T-helper 1 cell treated with Interleukin-12 subunit alpha and Interleukin-12 subunit beta and Interleukin-4 antibody, amounts not matched to agents 30 ng/mL and 1 ng/mL, for 36 hours (primary cell): ENCODE measurements around the gene SNX11. TPM values are rescaled to one million over a fixed set of nuclear protein-coding genes. Genes with fewer than 3 reads are reported as not detected.

Experiments
- intact Hi-C: fragments of 100-400 bp; cut with micrococcal nuclease; formaldehyde crosslinking; loops from one replicate; pipeline ENCODE4 v1.15.1; 2024
- total RNA-seq: library from RNA; stranded (reverse); gene quantifications from 2 replicates; pipeline ENCODE4 v1.2.3, GENCODE V29; 2022

Gene SNX11
- total RNA-seq, 1 donor from 2014 or later: 33.9 TPM

- intact Hi-C loops: no loop called here
These were observed 12.0 kb upstream of the SNX11 start for GRCh38 chr17:48095611-48096010.

- intact Hi-C loops: loop anchor here (2.0 to 10.0 kb wide), 9 partner anchors 19 to 1095 kb away; partner anchors contain the start of genes ATP5MC1, CALCOCO2, CDK5RAP3 and HOXB7
These were observed 7.4 kb upstream of the SNX11 start for GRCh38 chr17:48100160-48100559.

- intact Hi-C loops: loop anchor here (1.0 to 10.0 kb wide), 12 partner anchors 10 to 1094 kb away; partner anchors contain the start of genes ATP5MC1, CALCOCO2, CDK5RAP3 and HOXB7
These were observed 7.0 kb upstream of the SNX11 start for GRCh38 chr17:48100591-48101011.

- intact Hi-C loops: loop anchor here (1.0 to 10.0 kb wide), 12 partner anchors 9 to 1094 kb away; partner anchors contain the start of genes ATP5MC1, CALCOCO2, CDK5RAP3 and HOXB7
These were observed 6.4 kb upstream of the SNX11 start, which contains the start of gene CBX1 for GRCh38 chr17:48101012-48101720. Gene CBX1, minus strand, starts transcription at chr17:48101478. Its CDS starts 24,474 bp downstream, at chr17:48077004.

GRCh38 chr17:48102043-48102750, 5.4 kb upstream of the SNX11 start:
- intact Hi-C loops: loop anchor here (10.0 kb wide), 6 partner anchors 447 to 1093 kb away; partner anchors contain the start of genes ATP5MC1, CALCOCO2, HOXB7 and HOXB8

- intact Hi-C loops: loop anchor here (10.0 kb wide), 6 partner anchors 448 to 1092 kb away; partner anchors contain the start of genes ATP5MC1, CALCOCO2, HOXB7 and HOXB8
These were observed 4.5 kb upstream of the SNX11 start for GRCh38 chr17:48102798-48103715.

GRCh38 chr17:48104440-48104839, 3.1 kb upstream of the SNX11 start:
- intact Hi-C loops: loop anchor here (10.0 kb wide), 6 partner anchors 450 to 1090 kb away; partner anchors contain the start of genes ATP5MC1, CALCOCO2, HOXB7 and HOXB8

- intact Hi-C loops: loop anchor here (1.0 to 10.0 kb wide), 11 partner anchors 58 to 1088 kb away; partner anchors contain the start of genes ATP5MC1, CALCOCO2, HOXB7 and HOXB8
These were observed 797 bp upstream of the SNX11 start for GRCh38 chr17:48106802-48107136.

- intact Hi-C loops: loop anchor here (1.0 kb wide), 1 partner anchor 9 kb away; the partner anchor contains the start of gene CBX1
These were observed 3.2 kb downstream of the SNX11 start for GRCh38 chr17:48110761-48111160.

- intact Hi-C loops: no loop called here
These were observed 4.3 kb downstream of the SNX11 start for GRCh38 chr17:48111937-48112241.

GRCh38 chr17:48113201-48113676, 5.7 kb downstream of the SNX11 start:
- intact Hi-C loops: loop anchor here (1.0 kb wide), 2 partner anchors 18 to 65 kb away; partner anchors contain the start of gene NFE2L1

GRCh38 chr17:48121923-48122664, 14.5 kb downstream of the SNX11 start:
- intact Hi-C loops: no loop called here

GRCh38 chr17:48122665-48123045, 15.1 kb downstream of the SNX11 start:
- intact Hi-C loops: no loop called here

- intact Hi-C loops: no loop called here
These were observed 15.5 kb downstream of the SNX11 start for GRCh38 chr17:48123111-48123510.

- intact Hi-C loops: no loop called here
These were observed 16.3 kb downstream of the SNX11 start for GRCh38 chr17:48123776-48124388.

GRCh38 chr17:48125829-48126531, 18.4 kb downstream of the SNX11 start:
- intact Hi-C loops: no loop called here

- intact Hi-C loops: no loop called here
These were observed 18.9 kb downstream of the SNX11 start for GRCh38 chr17:48126532-48126850.

- intact Hi-C loops: no loop called here
These were observed 19.9 kb downstream of the SNX11 start for GRCh38 chr17:48127371-48128051.

GRCh38 chr17:48128400-48128799, 20.8 kb downstream of the SNX11 start:
- intact Hi-C loops: no loop called here
